Activated CD4-positive, CD25-positive, alpha-beta regulatory T cell treated with anti-CD3 and anti-CD28 coated beads, Interleukin-2, amount 50 U/mL, for 72 hours (primary cell): ENCODE data around the gene TRPV3.
A peak's percentile ranks its signal among the peaks of the same experiment; 100 is the strongest.
"Not testable (repeated sequence)": the region's sequence is repeated elsewhere in the genome, so short reads cannot be mapped to it uniquely, and the experiment has no call there.

Experiments used
- DNase-seq: peaks from one replicate; pipeline ENCODE4 v3.0.0; 2021

TRPV3 gene

DNA sequence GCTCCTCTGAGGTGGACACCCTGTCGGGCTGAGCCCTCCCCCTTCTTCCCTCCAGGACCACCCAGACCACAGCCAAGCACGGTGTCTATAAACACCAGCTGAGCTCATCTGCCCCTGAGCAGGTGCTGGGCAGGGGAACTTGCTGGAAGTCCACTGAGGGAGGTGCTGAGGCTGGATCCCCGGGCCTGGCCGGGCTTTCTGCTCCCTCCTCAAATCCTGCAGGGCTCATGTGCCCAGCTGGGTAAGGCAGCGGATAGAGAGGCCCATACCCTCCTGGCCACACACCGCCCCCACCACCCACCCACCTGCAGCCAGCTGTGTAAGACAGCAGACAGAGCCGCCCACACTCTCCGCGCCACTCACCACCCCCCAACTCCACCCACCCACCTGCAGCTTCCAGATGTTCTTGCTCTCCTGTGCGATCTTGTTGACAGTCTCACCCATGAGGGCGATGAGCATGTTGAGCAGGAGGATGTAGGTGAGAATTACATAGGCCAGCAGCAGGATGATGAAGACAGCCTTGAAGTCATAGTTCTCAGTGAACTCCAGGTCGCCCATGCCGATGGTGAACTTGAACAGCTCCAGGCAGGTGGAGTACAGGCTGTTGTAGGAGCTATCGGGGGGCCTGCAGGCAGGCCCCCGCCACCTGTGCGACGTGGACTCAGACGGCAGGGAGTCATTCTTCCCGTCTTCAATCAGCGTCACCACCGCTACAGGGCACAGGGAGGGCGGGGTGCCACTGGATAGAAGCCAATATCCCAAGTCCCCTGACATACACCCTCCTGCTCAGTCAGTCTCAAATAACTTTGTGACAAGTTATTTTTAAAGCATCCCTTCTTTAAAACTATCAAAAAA lies 15.9 kb upstream of the TRPV3 start:
- no peak for DNase-seq

DNA sequence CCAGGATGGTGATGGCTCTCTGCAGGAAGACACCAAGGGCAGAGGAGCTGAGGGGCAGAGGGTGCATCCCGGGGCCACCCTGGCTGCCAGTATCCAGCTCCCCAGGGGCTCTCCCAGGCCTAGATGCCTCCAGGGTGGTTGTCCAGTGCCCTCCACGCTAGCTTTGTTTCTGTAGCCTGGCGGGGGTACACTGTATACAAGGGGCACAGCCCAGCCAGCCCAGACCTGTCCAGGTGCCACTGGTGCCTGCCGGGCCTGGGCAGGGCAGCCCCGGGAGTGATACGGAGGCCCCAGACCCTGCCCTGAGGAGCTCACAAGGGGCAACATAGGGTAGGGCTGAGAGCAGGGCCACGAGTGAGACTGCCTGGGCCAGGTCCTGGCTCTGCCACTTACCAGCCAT lies 14.6 kb upstream of the TRPV3 start:
- DNase-seq: no peak

GRCh38 chr17:3571043-3571900 lies 13.7 kb upstream of the TRPV3 start:
- no peak for DNase-seq

DNA sequence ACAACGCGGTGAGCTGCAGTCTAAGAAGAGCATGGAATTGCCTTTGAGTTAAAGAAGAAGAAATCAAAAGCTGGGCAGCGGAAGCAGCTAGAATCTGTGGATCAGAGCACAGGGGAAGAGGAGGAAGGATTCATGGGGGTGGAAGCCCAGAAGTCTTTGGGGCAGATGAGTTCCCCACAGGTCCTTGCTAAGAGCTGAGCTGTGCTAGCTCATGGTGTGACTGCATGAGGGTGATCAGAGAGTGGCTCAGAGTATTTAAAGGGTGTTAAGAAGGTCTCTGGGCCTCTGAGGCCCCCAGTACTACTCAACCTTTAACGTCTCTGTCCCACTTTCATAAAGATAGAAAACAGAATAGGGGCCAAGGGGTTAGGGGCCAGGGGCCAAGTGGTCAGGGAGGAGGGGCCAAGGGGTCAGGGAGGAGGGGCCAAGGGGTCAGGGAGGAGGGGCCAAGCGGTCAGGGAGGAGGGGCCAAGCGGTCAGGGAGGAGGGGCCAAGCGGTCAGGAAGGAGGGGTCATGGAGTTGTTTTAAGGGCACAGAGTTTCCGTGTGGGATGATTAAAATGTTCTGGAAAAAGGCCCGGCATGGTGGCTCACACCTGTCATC lies 12.0 kb upstream of the TRPV3 start:
- no peak for DNase-seq

DNA sequence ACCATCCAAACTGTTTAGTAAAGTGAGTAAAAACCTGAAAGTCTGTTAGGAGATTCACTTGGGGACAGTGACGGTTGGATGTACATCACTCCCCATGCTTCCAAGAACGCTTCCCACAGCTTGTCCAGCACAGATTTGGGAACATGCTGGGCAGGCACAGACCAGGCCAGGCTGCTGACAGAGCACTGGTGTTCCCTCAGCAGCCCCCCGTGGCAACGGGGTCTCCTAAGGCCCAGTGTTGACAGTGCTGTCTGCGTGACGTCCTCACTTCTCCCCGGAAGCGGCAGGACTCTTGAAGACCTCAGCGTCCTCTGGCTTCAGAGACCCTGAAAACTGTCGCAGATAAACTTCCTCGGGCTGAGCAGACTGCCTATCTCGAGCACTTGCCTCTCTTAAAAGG lies 8.9 kb upstream of the TRPV3 start:
- no peak for DNase-seq

GRCh38 chr17:3565143-3565542 lies 7.5 kb upstream of the TRPV3 start:
- no peak for DNase-seq

- DNase-seq: not testable (repeated sequence)
Observed at GRCh38 chr17:3564241-3564640, 6.6 kb upstream of the TRPV3 start.

- no peak for DNase-seq
Observed at GRCh38 chr17:3559270-3559645, 1.6 kb upstream of the TRPV3 start.

DNA sequence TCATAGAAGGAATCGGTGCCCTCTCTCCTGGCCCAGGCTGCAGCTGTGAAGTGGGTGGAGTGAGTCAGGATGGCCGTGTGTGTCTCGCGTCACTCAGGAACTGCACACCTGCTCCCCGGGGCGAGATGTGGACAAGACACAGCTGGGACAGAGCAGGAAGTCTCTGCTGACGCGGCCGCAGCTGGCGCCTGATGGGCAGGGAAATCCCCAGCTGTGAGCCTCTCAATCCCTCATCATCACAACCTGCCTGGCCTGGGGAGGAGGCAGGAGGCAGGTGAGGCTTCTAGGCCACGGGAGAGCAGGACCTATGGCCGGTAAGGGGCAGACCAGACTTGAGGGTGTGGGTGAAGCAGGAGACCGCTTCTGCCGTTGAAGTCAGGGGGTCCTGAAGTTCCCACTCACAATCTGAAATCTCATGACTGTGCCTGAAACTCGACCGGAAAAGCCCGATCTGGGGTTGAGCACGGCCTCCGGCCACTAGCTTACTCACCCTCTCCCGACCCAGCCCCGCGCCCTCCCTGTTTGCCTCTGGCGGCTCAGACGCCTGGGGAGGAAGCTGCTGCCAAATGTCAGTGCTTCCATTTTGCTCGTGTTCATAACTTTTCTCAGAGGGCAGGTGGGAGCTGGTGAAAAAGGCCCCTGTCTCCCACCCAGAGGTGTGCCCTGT lies 1.1 kb upstream of the TRPV3 start:
- peak; percentile 65 for DNase-seq

DNA sequence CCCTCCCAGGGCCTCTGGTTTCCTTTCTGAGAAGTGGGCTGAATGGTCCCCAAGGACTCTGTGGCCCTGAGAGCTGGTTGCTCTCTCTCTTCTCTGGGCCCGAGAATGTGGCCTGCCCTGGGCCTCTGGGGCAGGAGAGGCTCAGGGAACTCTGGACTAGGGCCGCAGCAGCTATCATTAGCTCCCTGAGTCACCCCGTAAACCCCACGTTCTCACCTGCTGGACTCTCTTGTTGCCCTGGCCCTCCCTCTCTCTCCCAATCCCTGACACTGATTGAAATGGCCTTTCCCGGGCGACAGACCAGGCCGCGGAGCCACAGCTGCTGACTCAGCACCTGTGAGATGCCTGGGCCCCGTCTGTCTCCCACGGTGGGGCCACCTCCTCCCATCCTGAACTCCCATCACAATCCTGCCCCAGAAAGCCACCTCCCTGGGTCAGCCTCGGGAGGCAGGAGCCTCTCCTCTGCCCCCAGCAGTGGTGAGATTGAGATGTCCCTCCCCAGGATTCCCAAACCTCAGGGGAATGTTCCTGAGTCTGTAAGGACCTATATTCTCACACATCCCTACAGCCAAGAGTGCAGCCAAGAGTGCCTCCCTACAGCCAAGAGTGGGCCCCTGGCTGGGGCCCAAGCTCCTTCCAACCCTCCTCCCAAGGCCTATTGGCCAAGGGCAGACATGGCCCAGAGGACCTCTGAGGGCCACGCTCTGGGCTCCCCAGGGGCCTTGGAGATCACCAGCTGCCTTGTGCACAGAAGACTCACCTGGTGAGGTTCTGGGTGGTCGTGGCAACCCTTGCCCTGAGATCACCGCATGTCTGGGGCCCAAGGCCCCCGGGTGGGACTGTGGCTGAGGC lies 470 bp downstream of the TRPV3 start:
- DNase-seq: no peak

DNA sequence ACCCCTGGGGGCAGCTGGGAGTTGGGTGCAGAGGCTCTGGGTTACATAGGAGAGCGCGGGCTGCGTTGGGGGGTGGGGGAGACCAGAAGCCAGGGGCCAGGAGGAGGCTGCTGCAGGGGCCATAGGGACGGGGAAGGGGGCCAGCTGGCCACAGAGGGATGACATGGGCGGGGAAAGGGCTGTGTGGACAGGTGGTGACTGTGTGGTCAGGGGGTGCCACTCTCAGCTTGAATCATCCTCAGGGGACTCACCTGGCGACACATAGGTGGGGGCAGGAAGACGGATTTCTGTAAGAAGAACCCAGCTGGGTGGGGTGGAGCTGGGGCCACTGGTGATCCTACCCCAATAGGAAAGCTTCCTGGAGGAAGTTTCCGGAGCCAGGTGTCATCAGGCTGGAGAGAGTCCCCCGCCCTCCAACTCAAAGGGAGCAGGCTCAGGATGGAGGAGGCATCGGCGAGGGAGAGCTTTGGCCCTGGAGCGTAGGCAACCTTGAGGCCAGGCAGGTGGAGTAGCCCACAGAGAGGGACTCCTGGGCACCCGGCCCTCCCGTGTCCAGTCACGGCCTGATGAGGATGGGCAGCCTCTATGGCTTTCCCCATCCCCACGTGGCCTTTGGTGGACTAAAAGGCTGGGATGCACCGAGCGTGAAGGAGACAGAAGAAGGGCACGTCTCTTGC lies 1.2 kb downstream of the TRPV3 start:
- DNase-seq: no peak

- no peak for DNase-seq
Observed at GRCh38 chr17:3555189-3555796, 2.3 kb downstream of the TRPV3 start.

- no peak for DNase-seq
Observed at GRCh38 chr17:3554440-3554839, 3.2 kb downstream of the TRPV3 start.

GRCh38 chr17:3553419-3554401 lies 3.9 kb downstream of the TRPV3 start:
- DNase-seq: no peak

DNA sequence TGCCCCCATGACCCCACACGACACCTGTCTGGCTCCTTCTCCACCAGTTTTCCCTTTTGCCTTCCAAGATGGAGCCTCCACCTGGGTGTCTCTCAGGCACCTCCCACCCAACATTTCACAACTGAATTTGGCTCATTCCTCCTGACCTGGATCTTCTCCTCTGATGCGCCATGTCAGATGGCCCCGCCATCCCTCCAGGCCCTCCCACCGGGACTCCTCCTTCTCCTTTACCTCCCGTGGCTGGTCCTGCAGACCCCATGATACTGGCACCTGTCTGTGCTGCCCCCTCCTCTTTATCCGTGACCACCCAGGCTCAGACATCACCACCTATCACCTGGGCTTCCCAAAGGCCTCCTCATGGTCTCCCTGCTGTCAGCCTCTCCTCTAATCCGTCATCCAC lies 4.7 kb downstream of the TRPV3 start:
- no peak for DNase-seq

- DNase-seq: no peak
Observed at GRCh38 chr17:3551189-3551588, 6.4 kb downstream of the TRPV3 start.

- DNase-seq: no peak
Observed at GRCh38 chr17:3549610-3550162, 7.9 kb downstream of the TRPV3 start.

GRCh38 chr17:3547628-3548027 lies 10.0 kb downstream of the TRPV3 start:
- no peak for DNase-seq

- DNase-seq: no peak
Observed at GRCh38 chr17:3546997-3547396, 10.6 kb downstream of the TRPV3 start.

DNA sequence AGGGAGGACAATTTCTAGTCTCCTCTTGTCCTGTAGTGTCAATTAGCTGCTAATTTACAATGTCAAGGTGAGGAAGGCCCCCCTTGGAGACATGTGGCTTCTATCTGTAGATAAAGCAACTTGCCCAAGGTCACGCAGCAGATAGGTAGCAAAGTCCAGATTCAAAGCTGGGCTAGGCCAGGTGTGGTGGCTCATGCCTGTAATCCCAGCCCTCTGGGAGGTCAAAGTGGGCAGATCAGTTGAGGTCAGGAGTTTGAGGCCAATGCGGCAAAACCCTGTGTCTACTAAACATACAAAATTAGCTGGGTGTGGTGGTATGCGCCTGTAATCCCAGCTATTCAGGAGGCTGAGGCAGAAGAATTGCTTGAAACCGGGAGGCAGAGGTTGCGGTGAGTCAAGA lies 11.1 kb downstream of the TRPV3 start:
- no peak for DNase-seq
